ENCODE data around the gene CD3D.

- no peak for TF ChIP-seq CTCF (IDR thresholded peaks at IDR 0.05; ENCODE audit: low read depth, low read length)
- TF ChIP-seq EZH2phosphoT487 (IDR thresholded peaks at IDR 0.05; ENCODE audit: low read depth), result no peak
Observed at GRCh38 chr11:118380571-118380970, 38.1 kb upstream of the CD3D start.
